H4 (cell line): Measurements from ENCODE around the gene EPB41. TPM values are rescaled to one million over a fixed set of nuclear protein-coding genes. Genes with fewer than 3 reads are reported as not detected.
A peak's percentile ranks its signal among the peaks of the same experiment; 100 is the strongest.

Source experiments
- DNase-seq: peaks from one replicate; pipeline ENCODE4 v3.0.0-alpha.2; 2015; ENCODE audit warnings: low spot score
- total RNA-seq: library from RNA; depleted of rRNA; stranded (reverse); fragments of >200 nt; shearing (Covaris generic); gene quantifications from 2 replicates; pipeline ENCODE4 v1.2.3, GENCODE V29; 2014

Gene EPB41
- total RNA-seq, 1 experiment from 2014 or later = 26.9 TPM

GRCh38 chr1:28890836-28891235 is 23.5 kb upstream of the EPB41 start:
- DNase-seq = no peak

GRCh38 chr1:28891256-28891655 is 23.1 kb upstream of the EPB41 start:
- no peak for DNase-seq

GRCh38 chr1:28893403-28894102 is 20.8 kb upstream of the EPB41 start:
- no peak for DNase-seq

- DNase-seq = no peak
Observed at GRCh38 chr1:28894785-28895184, 19.6 kb upstream of the EPB41 start.

- no peak for DNase-seq
Observed at GRCh38 chr1:28895896-28896608, 18.3 kb upstream of the EPB41 start.

- no peak for DNase-seq
Observed at GRCh38 chr1:28896609-28896986, 17.8 kb upstream of the EPB41 start.

- DNase-seq = no peak
Observed at GRCh38 chr1:28897789-28898188, 16.6 kb upstream of the EPB41 start.

GRCh38 chr1:28898405-28898881 is 15.9 kb upstream of the EPB41 start:
- no peak for DNase-seq

- no peak for DNase-seq
Observed at GRCh38 chr1:28899267-28899666, 15.1 kb upstream of the EPB41 start.

- no peak for DNase-seq
Observed at GRCh38 chr1:28900562-28900961, 13.8 kb upstream of the EPB41 start.

GRCh38 chr1:28902738-28903137 is 11.6 kb upstream of the EPB41 start:
- DNase-seq = no peak

GRCh38 chr1:28905921-28906666 is 8.3 kb upstream of the EPB41 start:
- no peak for DNase-seq

GRCh38 chr1:28909198-28909597 is 5.2 kb upstream of the EPB41 start:
- DNase-seq = no peak

- no peak for DNase-seq
Observed at GRCh38 chr1:28910379-28911115, 3.8 kb upstream of the EPB41 start.

- DNase-seq = no peak
Observed at GRCh38 chr1:28913786-28914227, 562 bp upstream of the EPB41 start.

- peak; percentile 31 for DNase-seq
Observed at GRCh38 chr1:28915031-28915895, 894 bp downstream of the EPB41 start.

- DNase-seq = no peak
Observed at GRCh38 chr1:28917757-28918118, 3.4 kb downstream of the EPB41 start.

- no peak for DNase-seq
Observed at GRCh38 chr1:28921286-28921869, 7.0 kb downstream of the EPB41 start.

GRCh38 chr1:28925350-28925891 is 11.1 kb downstream of the EPB41 start:
- DNase-seq = no peak

- DNase-seq = peak; percentile 53
Observed at GRCh38 chr1:28926629-28927265, 12.4 kb downstream of the EPB41 start.
